ENCODE measurements around the gene TMEM121.
"Not testable (repeated sequence)": the region's sequence is repeated elsewhere in the genome, so short reads cannot be mapped to it uniquely, and the experiment has no call there.

TMEM121 gene

DNA sequence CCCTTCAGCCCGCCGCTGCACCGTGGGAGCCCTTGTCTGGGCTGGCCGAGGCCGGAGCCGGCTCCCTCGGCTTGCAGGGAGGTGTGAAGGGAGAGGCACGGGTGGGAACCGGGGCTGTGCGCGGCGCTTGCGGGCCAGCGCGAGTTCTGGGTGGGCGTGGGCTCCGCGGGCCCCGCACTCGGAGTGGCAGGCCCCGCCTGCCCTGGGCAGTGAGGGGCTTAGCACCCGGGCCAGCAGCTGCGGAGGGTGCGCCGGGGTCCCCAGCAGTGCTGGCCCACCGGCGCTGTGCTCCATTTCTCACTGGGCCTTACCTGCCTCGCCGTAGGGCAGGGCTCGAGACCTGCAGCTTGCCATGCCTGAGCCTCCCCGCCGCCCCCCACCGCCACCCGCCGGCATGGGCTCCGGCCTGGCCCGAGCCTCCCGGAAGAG is 21.4 kb downstream of the TMEM121 start:
- DNase-seq: no peak

DNA sequence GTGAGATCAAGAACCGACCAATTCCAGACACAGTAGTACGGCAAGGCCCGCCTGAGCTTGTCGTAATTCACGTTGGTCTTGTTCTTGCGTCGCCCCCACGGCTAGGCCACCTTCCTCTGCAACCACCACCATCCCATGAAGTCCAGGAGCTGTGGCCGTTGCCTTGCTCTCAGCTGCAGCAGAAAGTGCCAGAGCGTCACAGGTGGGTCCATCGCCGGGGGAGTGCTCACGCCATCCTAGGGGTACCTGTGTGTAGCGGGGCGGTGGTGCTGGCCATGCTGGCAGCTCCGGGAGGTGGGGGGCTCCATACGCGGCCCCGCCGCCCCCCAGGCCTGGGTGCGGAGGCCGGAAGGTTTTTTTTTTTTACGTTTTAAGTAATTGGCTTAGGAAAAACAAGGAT is 23.1 kb downstream of the TMEM121 start:
- DNase-seq: no peak

- no peak for DNase-seq
Observed at GRCh38 chr14:105554022-105554421, 27.6 kb downstream of the TMEM121 start.

- DNase-seq: no peak
Observed at GRCh38 chr14:105554523-105554922, 28.1 kb downstream of the TMEM121 start.

DNA sequence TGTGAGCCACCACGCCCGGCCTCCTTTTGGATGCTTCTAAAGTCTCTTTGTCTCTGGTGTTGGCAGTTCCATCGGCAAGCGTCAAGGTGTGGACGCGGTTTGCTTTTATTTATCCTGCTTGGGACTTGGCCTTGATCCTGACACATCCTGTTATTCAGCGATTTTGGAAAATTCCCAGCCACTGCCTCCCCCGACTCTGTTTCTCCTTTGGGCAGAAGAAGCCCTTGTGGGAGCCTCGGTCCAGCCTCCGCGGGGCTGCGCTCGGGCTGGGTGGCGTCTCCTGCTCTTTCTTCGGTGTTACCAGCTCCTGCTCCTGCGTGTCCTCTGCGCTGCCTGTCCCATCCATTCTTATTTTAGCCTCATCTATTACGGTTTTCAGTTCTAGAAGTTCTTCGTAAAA is 31.3 kb downstream of the TMEM121 start:
- not testable (repeated sequence) for DNase-seq

GRCh38 chr14:105558449-105559154 is 32.2 kb downstream of the TMEM121 start:
- DNase-seq: not testable (repeated sequence)

DNA sequence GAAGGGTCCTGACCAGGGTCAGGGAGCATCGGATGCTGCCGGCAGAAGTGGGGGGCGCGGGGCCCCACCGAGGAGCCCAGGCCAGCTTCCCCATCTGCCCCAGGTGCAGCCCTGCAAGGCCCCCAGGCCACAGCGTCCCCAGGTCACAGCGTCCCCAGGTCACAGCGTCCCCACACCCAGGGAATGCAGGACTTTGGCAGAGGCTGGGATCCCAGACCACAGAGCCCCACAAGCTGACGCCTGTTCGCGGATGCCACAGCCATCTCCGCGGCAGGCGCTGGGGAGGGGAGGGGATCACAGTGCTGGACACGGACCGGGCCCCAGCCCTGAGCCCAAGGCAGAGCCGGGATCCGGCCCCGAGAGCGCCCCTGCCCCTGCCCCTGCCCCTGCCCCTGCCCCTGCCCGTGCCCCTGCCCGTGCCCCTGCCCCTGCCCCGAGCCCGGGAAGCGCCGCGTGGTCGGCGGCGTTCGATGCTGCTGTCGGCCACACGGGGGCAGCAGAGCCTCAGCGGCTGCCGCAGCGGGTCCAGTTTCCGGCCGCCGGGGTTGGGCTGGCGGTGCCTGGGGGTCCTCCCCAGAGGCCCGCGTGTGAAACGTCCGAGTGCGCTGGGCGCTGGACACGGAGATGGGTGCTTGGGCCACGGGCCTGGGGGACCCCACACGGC is 33.1 kb downstream of the TMEM121 start:
- DNase-seq: peak; percentile 34

DNA sequence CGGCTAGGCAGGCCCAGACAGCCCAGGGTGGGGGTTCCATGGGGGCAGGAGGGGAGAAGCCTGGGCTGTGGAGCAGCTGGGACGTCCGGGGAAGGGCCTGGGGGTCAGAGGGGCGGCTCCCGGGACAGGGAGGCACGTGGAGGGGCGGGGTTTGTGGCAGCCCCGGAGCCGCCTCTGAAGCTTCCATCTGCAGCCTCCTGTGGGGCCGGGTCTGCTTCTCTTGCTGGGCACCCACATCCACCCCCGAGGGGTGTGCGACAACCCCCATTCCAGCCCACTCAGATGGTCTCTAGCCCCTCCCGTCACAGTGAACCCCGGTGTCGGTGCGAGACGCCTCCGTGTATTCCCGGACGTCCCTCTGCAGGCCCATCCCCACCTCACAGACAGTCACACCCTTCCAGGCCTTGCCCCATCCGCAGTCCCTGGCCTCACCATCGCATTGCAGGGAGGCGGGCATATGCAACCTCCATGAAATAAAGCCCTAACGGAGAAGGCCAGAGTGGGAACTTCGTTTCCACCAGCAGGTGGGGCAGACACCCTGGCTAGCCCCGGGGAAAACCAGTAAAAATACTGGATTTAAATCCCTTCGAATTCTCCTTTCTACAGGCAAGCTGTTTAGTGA is 33.8 kb downstream of the TMEM121 start:
- DNase-seq: not testable (repeated sequence)

- DNase-seq: not testable (repeated sequence)
Observed at GRCh38 chr14:105561345-105561744, 35.0 kb downstream of the TMEM121 start.

GRCh38 chr14:105562713-105563346 is 36.4 kb downstream of the TMEM121 start:
- DNase-seq: no peak

- no peak for DNase-seq
Observed at GRCh38 chr14:105563347-105563737, 37.0 kb downstream of the TMEM121 start.

DNA sequence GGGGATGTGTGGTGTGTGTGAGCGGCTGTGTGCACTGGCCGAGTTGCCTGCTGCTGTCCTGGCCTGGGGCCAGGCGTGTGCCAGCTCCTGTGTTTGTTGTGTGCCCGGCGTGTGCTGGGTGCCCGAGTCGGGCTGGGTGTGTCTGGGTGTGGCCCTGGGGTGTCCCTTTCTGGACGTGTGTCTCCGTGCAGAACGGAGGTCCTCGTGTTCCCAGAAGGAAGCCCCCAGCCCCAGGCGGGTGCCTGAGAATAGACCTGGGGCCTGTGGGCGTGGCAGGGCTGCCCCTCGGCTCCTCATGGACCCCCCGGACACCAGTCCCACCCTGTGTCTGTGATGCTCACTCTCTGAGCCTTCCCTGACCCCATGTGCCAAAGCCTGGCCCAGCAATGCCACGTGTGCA is 38.2 kb downstream of the TMEM121 start:
- DNase-seq: not testable (repeated sequence)

DNA sequence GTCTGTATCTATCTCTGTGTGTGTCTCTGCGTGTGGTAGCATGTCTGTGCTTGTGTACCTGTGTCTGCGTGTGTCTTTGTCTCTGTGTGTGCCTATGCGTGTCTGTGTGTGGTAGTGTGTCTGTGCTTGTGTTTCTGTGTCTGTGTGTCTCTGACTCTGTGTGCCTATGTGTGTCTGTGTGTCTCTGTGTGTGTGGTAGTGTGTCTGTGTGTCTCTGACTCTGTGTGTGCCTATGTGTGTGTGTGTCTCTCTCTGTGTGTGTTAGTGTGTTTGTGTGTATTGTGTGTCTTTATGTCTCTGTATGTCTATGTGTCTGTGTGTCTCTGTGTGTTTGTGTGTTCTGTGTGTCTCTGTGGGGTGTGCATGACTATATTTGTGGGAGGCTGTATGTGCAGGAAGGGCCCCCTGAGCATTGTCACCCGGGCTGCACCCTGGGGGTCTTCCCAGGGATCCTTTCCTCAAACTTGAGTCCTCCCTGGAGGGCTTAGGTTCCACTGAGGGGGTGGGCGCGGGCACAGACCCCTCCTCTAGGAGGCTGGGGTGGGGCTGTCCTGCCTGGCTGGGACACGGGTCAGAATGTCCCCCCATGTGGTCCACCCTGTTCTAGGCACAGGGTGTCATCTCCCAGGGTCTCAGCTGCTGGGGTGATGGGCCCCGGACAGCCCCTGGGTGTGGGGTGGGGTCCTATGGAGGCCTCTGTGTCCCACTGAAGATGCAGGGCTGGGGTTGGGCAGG is 39.0 kb downstream of the TMEM121 start:
- DNase-seq: not testable (repeated sequence)

GRCh38 chr14:105566248-105567163 is 40.1 kb downstream of the TMEM121 start:
- not testable (repeated sequence) for DNase-seq

GRCh38 chr14:105567164-105568103 is 41.1 kb downstream of the TMEM121 start:
- not testable (repeated sequence) for DNase-seq

- DNase-seq: not testable (repeated sequence)
Observed at GRCh38 chr14:105568140-105568843, 41.9 kb downstream of the TMEM121 start.

- DNase-seq: no peak
Observed at GRCh38 chr14:105568859-105569766, 42.7 kb downstream of the TMEM121 start.

DNA sequence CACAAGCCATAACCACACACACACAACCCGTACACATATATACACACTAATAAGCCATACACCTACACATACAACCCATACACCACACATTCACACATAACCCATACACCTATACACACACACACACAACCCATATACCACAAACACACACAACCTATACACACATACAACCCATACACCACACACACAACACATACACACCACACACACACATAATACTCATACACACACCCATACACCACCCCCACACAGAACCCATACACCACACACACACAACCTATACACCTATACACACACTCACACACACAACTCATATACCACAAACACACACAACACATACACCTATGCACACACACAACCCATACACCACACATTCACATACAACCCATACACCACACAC is 44.1 kb downstream of the TMEM121 start:
- no peak for DNase-seq

All from stimulated activated CD8-positive, alpha-beta memory T cell treated with anti-CD3 and anti-CD28 coated beads, Interleukin-4, amount 100 ng/mL, for 48 hours (primary cell).